GM12865 (cell line): ENCODE measurements around the gene SPNS2.

ENCODE experiments used
- DNase-seq: peaks from one replicate; pipeline ENCODE4 v3.0.0; 2010; ENCODE audit warnings: low read depth
- H3K4me3 ChIP-seq: 2 replicates; pipeline ENCODE4 v1.5.1; 2011; ENCODE audit warnings: mild to moderate bottlenecking, low read depth, low read length, control low read depth
- TF ChIP-seq, protein P1 (sequence below): IDR thresholded peaks from 2 replicates; pipeline ENCODE4 v1.5.1; 2011; ENCODE audit warnings: low read length, control low read depth, low read depth, inconsistent platforms; ENCODE audit not compliant: insufficient read depth; ENCODE audit errors: missing control alignments

The SPNS2 gene

GRCh38 chr17:4547118-4547906 is 48.6 kb downstream of the SPNS2 start:
- H3K4me3 ChIP-seq, result no peak overlapping the region
- TF ChIP-seq, protein P1, sequence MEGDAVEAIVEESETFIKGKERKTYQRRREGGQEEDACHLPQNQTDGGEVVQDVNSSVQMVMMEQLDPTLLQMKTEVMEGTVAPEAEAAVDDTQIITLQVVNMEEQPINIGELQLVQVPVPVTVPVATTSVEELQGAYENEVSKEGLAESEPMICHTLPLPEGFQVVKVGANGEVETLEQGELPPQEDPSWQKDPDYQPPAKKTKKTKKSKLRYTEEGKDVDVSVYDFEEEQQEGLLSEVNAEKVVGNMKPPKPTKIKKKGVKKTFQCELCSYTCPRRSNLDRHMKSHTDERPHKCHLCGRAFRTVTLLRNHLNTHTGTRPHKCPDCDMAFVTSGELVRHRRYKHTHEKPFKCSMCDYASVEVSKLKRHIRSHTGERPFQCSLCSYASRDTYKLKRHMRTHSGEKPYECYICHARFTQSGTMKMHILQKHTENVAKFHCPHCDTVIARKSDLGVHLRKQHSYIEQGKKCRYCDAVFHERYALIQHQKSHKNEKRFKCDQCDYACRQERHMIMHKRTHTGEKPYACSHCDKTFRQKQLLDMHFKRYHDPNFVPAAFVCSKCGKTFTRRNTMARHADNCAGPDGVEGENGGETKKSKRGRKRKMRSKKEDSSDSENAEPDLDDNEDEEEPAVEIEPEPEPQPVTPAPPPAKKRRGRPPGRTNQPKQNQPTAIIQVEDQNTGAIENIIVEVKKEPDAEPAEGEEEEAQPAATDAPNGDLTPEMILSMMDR, result no peak

GRCh38 chr17:4548061-4548461 is 49.4 kb downstream of the SPNS2 start:
- H3K4me3 ChIP-seq, result no peak overlapping the region
- no peak for DNase-seq
- TF ChIP-seq, protein P1, result no peak

More at GRCh38 chr17:4547118-4547906, 48.6 kb downstream of the SPNS2 start:
- no peak for DNase-seq

GRCh38 chr17:4548721-4549531 is 50.2 kb downstream of the SPNS2 start:
- H3K4me3 ChIP-seq, result no peak overlapping the region
- TF ChIP-seq, protein P1, result no peak
- no peak for DNase-seq

DNA sequence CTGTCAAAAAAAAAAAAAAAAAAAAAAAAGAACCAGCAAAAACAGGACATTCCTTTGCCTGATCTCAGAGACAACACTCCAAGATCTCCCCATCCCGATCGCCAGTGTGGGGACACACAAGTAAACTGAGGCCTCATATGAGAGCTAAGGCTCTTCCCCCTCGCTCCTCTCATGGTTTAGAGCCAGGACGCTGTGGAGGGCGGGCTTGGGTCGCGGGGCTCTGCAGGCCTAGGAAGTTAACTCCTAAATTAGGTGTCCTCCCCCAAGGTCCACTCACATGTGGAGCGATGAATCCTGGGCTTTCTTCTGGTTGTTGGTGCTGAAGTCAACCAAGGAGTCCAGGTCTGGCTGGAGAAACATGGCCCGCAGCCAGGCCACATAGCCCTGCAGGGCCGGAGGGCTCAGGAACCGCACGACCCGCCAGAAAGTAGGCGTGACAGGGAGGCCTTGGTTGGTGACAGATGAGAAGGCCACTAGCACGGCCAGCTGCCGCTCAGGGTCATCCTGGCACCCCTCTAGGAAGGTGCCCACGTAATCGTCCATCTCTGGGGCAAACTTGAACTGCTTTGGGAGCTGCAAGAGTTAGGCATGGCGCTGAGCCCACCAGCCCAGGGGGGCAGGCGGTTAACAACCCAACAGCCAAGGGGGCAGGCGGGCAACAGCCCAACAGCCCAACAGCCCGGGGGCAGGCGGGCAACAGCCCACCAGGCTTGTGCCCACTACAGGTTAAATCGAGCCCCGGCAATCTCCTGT is 51.3 kb downstream of the SPNS2 start:
- TF ChIP-seq, protein P1, result no peak
- no peak overlapping the region for H3K4me3 ChIP-seq
- no peak for DNase-seq

GRCh38 chr17:4550534-4551039 is 51.9 kb downstream of the SPNS2 start:
- no peak for DNase-seq
- TF ChIP-seq, protein P1, result no peak
- H3K4me3 ChIP-seq, result no peak overlapping the region

GRCh38 chr17:4551141-4551540 is 52.5 kb downstream of the SPNS2 start:
- DNase-seq, result no peak
- no peak overlapping the region for H3K4me3 ChIP-seq
- TF ChIP-seq, protein P1, result no peak
